Sigmoid colon (tissue), 7 donors: ENCODE data around the gene SNX20. TPM values are rescaled to one million over a fixed set of nuclear protein-coding genes. Genes with fewer than 3 reads are reported as not detected.
A peak's percentile ranks its signal among the peaks of the same experiment; 100 is the strongest.

Experiments used
- DNase-seq: peaks from one replicate; pipeline ENCODE4 v3.0.0-alpha.2; 2019
- H3K27ac ChIP-seq, 4 donors: fragments of 200-600 bp; sonication (generic); one replicate each; pipeline ENCODE4 v1.5.1; 2016 to 2019; ENCODE audit warnings: mild to moderate bottlenecking in 1 of 4
- H3K27me3 ChIP-seq, 3 donors: fragments of 200-600 bp; sonication (generic); one replicate each; pipeline ENCODE4 v1.5.1; 2019; ENCODE audit warnings: mild to moderate bottlenecking in 1 of 3
- H3K36me3 ChIP-seq, 4 donors: fragments of 200-600 bp; sonication (generic); one replicate each; pipeline ENCODE4 v1.5.1; 2016 to 2019
- H3K4me1 ChIP-seq, 4 donors: fragments of 200-600 bp; sonication (generic); one replicate each; pipeline ENCODE4 v1.5.1; 2017 to 2019
- H3K4me3 ChIP-seq, 4 donors: fragments of 200-600 bp; sonication (generic); one replicate each; pipeline ENCODE4 v1.5.1; 2017 to 2019; ENCODE audit warnings: mild to moderate bottlenecking in 2 of 4, moderate library complexity in 1 of 4
- H3K9me3 ChIP-seq, 4 donors: fragments of 200-600 bp in 3 of 4; sonication (generic) in 3 of 4; one replicate each; pipeline versions ENCODE4 v1.5.1 to v1.6.1; 2013 to 2019
- CTCF ChIP-seq, 4 experiments: fragments of 450-650 bp in 3 of 4; fragments of 200-600 bp in 1 of 4; IDR thresholded peaks; one replicate each; pipeline ENCODE4 v1.5.1; 2016 to 2019; ENCODE audit warnings: antibody characterized with exemption in 4 of 4, mild to moderate bottlenecking in 3 of 4, moderate library complexity in 2 of 4
- EP300 ChIP-seq, 4 donors: sonication (generic); formaldehyde crosslinking; IDR thresholded peaks; one replicate each; pipeline ENCODE4 v1.6.1; 2017; ENCODE audit warnings: antibody characterized with exemption in 4 of 4
- POLR2A ChIP-seq, 2 donors: fragments of 450-650 bp; IDR thresholded peaks; one replicate each; pipeline ENCODE4 v1.6.1; 2016; ENCODE audit warnings: antibody characterized with exemption in 2 of 2, mild to moderate bottlenecking in 2 of 2, moderate library complexity in 2 of 2
- POLR2AphosphoS5 ChIP-seq, 4 donors: sonication (generic); formaldehyde crosslinking; IDR thresholded peaks; one replicate each; pipeline ENCODE4 v1.6.1; 2017; ENCODE audit warnings: antibody characterized with exemption in 4 of 4
- WGBS, 2 donors: extraction: QIAGEN DNeasy Blood & Tissue Kit; methylation state at CpG; one replicate each; pipeline ENCODE4 v1.1.7; 2013; 5-methylcytosine and 5-hydroxymethylcytosine counted together
- intact Hi-C: fragments of 100-400 bp; cut with DNase I; formaldehyde crosslinking; loops from one replicate; pipeline ENCODE4 v1.15.1; 2023
- polyA plus RNA-seq, 3 donors: library from polyadenylated mRNA; stranded (reverse); fragments of 200-250 nt; gene quantifications; one replicate each; pipeline ENCODE4 v1.2.3, GENCODE V29; 2013
- total RNA-seq, 4 donors: library from RNA; depleted of rRNA; stranded (reverse); fragments of >200 nt; gene quantifications; one replicate each; pipeline ENCODE4 v1.1.0, GENCODE V29; 2016
- donor health status: healthy with polysubstance abuse.
- donor health status: Bipolar disorder and iron deficiency.
- donor health status: healthy.

SNX20 gene
- total and polyA plus RNA-seq, 7 donors, result 0.60 to 9.3 (median 1.8) TPM

GRCh38 chr16:50721549-50722404 is 40.7 kb upstream of the SNX20 start:
- Histone ChIP-seq H3K4me1 (no peaks in the 10 kb centered on the region), H3K36me3 (no peaks in the 10 kb centered on the region), H3K27me3 (no peaks in the 10 kb centered on the region), H3K9me3 (no peaks in the 10 kb centered on the region), H3K27ac (no peak overlapping the region), H3K4me3 (no peak overlapping the region)
- peak; percentile 40 for DNase-seq
- TF ChIP-seq CTCF (IDR thresholded peaks at IDR 0.05), result no peak
- TF ChIP-seq EP300 (IDR thresholded peaks at IDR 0.05), result no peak
- TF ChIP-seq POLR2A (IDR thresholded peaks at IDR 0.05), result no peak
- no peak for TF ChIP-seq POLR2AphosphoS5 (IDR thresholded peaks at IDR 0.05)
- intact Hi-C loops, result no loop called here
- WGBS, 2 donors, result 87 to 93% methylated on average over 6 of the region's 6 CpGs

- DNase-seq, result peak; percentile 46
- intact Hi-C loops, result no loop called here
- H3K4me3 ChIP-seq, result no peak overlapping the region
These were observed 38.6 kb upstream of the SNX20 start for GRCh38 chr16:50719401-50720337.

GRCh38 chr16:50718761-50719400 is 37.8 kb upstream of the SNX20 start:
- Histone ChIP-seq H3K4me3 (no peak overlapping the region), H3K36me3 (no peaks in the 10 kb centered on the region), H3K4me1 (no peaks in the 10 kb centered on the region), H3K27ac (no peak overlapping the region), H3K9me3 (no peaks in the 10 kb centered on the region), H3K27me3 (no peaks in the 10 kb centered on the region)
- 39 to 77% methylated on average over 9 of the region's 9 CpGs for WGBS, 2 donors
- no peak for TF ChIP-seq POLR2AphosphoS5 (IDR thresholded peaks at IDR 0.05)
- no peak for TF ChIP-seq EP300 (IDR thresholded peaks at IDR 0.05)
- TF ChIP-seq POLR2A (IDR thresholded peaks at IDR 0.05), result no peak
- no peak for TF ChIP-seq CTCF (IDR thresholded peaks at IDR 0.05)
- intact Hi-C loops, result no loop called here
- DNase-seq, result peak; percentile 43

More at GRCh38 chr16:50719401-50720337, 38.6 kb upstream of the SNX20 start:
- Histone ChIP-seq H3K36me3 (no peaks in the 10 kb centered on the region), H3K4me1 (no peaks in the 10 kb centered on the region), H3K27me3 (no peaks in the 10 kb centered on the region), H3K9me3 (no peaks in the 10 kb centered on the region), H3K27ac (no peak overlapping the region)
- TF ChIP-seq EP300 (IDR thresholded peaks at IDR 0.05), result no peak
- no peak for TF ChIP-seq POLR2AphosphoS5 (IDR thresholded peaks at IDR 0.05)
- TF ChIP-seq CTCF (IDR thresholded peaks at IDR 0.05), result no peak
- TF ChIP-seq POLR2A (IDR thresholded peaks at IDR 0.05), result no peak
- WGBS, 2 donors, result 26 to 65% methylated on average over 20 of the region's 20 CpGs

GRCh38 chr16:50718061-50718760 is 37.1 kb upstream of the SNX20 start:
- no peak for TF ChIP-seq POLR2A (IDR thresholded peaks at IDR 0.05)
- no peak for TF ChIP-seq CTCF (IDR thresholded peaks at IDR 0.05)
- TF ChIP-seq POLR2AphosphoS5 (IDR thresholded peaks at IDR 0.05), result no peak
- no peak for TF ChIP-seq EP300 (IDR thresholded peaks at IDR 0.05)
- no peaks in the 10 kb centered on the region for H3K27me3 ChIP-seq
- peak overlapping the region in 1 of 4 donors; percentile 15 for H3K4me3 ChIP-seq
- peak; percentile 41 for DNase-seq
- no peaks in the 10 kb centered on the region for H3K4me1 ChIP-seq
- H3K9me3 ChIP-seq, result no peaks in the 10 kb centered on the region
- intact Hi-C loops, result no loop called here
- H3K27ac ChIP-seq, result no peak overlapping the region
- H3K36me3 ChIP-seq, result no peaks in the 10 kb centered on the region
- WGBS, 2 donors, result 80 to 86% methylated on average over 16 of the region's 16 CpGs
